ENCODE results near the gene SUPT5H.
"Not testable (repeated sequence)": the region's sequence is repeated elsewhere in the genome, so short reads cannot be mapped to it uniquely, and the experiment has no call there.

Gene SUPT5H

DNA sequence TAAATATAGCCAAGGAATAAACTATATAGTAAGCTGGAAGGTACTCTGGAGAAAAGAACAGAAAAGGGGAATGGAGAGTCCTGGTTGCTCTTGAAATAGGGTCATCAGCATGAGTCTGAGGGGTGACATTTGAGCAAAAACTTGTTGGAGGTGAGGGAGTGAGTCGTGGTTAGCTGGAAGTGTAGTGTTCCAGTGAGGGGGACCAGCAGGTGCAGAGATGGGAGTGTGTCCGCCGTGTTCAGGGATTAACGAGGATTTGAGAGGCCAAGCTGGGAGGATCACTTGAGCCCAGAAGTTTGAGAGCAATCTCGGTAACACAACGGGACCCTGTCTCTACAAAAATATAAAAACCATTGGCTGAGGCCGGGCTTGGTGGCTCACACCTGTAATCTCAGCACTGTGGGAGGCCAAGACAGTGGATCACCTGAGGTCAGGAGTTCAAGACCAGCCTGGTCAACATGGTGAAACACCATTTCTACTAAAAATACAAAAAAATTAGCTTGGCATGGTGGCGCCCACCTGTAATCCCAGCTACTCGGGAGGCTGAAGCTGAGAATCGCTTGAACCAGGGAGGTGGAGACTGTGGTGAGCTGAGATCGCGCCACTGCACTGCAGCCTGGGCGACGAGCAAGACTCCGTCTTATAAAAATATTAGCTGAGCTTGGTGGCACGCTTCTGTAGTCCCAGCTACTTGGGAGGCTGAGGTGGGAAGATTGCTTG, 1.1 kb downstream of the SUPT5H start:
- POLR2A ChIA-PET, result interaction anchor here (1.4 kb wide), 1 partner anchor 11 kb away, joined by 6 read pairs; the partner anchor contains the start of gene RPS16

GRCh38 chr19:39448271-39448670, 2.9 kb downstream of the SUPT5H start:
- CTCF ChIA-PET, result interaction anchor here (0.9 to 4.3 kb wide), 4 partner anchors 11 to 85 kb away, joined by 3 to 17 read pairs (median 4); partner anchors contain the start of gene EID2B
- H3K4me3 ChIP-seq (ENCODE audit: low read depth, low read length), result no peak overlapping the region
- TF ChIP-seq CTCF (IDR thresholded peaks at IDR 0.05; ENCODE audit: insufficient read depth, low read length, missing control alignments), result no peak
- no peak for DNase-seq (ENCODE audit: low read depth, low spot score)
- POLR2A ChIA-PET, result interaction anchor here (1.2 kb wide), 1 partner anchor 12 kb away, joined by 4 read pairs; the partner anchor contains the start of gene RPS16

More for the DNA sequence above, 1.1 kb downstream of the SUPT5H start:
- CTCF ChIA-PET, result interaction anchor here (4.3 kb wide), 1 partner anchor 28 kb away, joined by 17 read pairs; no protein-coding TSS in a partner anchor
- H3K4me3 ChIP-seq (ENCODE audit: low read depth, low read length), result peak overlapping the region; percentile 99
- DNase-seq (ENCODE audit: low read depth, low spot score), result no peak
- no peak for TF ChIP-seq CTCF (IDR thresholded peaks at IDR 0.05; ENCODE audit: insufficient read depth, low read length, missing control alignments)

DNA sequence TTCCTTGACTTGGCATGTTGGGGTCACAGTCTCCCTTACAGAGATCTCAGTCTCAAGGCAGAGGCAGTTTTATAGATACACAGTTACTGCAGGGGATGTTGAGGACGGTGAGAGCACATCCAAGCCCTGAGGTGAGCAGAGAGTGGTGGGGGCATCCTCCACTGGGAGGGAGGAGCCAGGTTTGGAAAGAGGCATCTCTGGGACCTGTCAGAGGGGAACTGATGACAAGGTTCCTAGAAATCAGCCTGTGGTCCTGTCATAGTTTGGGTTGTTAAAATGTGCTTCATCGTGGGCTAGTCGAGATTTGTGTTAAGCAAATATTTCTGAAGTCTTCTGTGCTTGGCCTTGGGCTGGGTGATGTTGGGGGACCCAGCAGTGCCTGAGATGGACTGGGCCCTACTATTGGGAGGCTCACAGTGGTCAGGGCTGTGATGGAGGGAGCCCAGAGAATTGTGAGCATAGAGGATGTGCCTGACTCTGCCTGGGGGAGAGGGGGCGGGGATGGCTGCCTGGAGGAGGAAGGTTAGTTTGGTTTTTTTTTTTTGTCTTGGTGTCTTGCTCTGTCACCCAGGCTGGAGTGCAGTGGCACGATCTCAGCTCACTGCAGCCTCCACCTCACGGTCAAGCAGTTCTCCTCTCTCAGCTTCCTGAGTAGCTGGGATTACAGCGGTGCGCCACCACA, 3.9 kb downstream of the SUPT5H start:
- H3K4me3 ChIP-seq (ENCODE audit: low read depth, low read length), result no peak overlapping the region
- ChIA-PET POLR2A (interaction anchor here (0.6 kb wide), 1 partner anchor 14 kb away, joined by 3 read pairs; no protein-coding TSS in a partner anchor), CTCF (interaction anchor here (1.0 kb wide), 1 partner anchor 83 kb away, joined by 3 read pairs; the partner anchor contains the start of gene EID2B)
- DNase-seq (ENCODE audit: low read depth, low spot score), result no peak
- no peak for TF ChIP-seq CTCF (IDR thresholded peaks at IDR 0.05; ENCODE audit: insufficient read depth, low read length, missing control alignments)

DNA sequence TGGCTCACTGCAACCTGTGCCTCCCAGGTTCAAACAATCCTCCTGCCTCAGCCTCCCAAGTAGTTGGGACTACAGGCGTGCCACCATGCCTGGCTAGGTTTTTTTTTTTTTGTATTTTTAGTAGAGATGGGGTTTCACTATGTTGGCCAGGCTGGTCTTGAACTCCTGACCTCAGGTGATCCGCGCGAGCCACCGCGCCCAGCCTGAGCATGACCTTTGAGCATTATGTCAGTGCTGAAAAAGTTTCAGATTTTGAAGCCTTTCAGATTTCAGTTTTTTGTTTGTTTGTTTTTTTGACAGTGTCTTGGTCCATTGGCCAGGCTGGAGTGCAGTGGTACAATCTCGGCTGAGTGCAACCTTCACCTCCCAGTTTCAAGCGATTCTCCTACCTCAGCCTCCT, 5.9 kb downstream of the SUPT5H start:
- H3K4me3 ChIP-seq (ENCODE audit: low read depth, low read length); DNase-seq (ENCODE audit: low read depth, low spot score); CTCF ChIA-PET; POLR2A ChIA-PET: not testable (repeated sequence)

DNA sequence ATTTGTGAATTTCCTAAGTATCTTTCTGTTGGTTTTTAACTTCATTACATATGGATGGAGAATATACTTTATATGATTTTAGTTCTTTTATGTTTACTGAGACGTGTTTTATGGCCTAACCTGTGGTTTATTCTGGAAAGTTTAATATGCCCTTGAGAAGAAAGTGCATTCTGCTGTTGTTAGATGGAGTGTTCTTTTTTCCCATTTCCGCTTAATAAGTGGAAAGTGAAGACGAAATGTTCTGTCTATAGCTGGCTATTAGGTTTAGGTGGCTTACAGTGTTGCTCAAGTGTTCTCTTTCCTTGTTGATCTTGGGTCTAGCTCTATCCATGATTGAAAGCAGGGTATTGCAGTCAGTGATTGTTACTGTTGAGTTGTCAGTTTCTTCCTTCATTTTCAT, 18.0 kb downstream of the SUPT5H start:
- ChIA-PET CTCF (interaction anchor here (0.6 to 5.8 kb wide), 4 partner anchors 12 to 69 kb away, joined by 3 to 57 read pairs (median 4); partner anchors contain the start of gene EID2B), POLR2A (interaction anchor here (0.6 kb wide), 1 partner anchor 21 kb away, joined by 4 read pairs; no protein-coding TSS in a partner anchor)
- DNase-seq (ENCODE audit: low read depth, low spot score), result no peak
- H3K4me3 ChIP-seq (ENCODE audit: low read depth, low read length), result no peak overlapping the region
- no peak for TF ChIP-seq CTCF (IDR thresholded peaks at IDR 0.05; ENCODE audit: insufficient read depth, low read length, missing control alignments)

DNA sequence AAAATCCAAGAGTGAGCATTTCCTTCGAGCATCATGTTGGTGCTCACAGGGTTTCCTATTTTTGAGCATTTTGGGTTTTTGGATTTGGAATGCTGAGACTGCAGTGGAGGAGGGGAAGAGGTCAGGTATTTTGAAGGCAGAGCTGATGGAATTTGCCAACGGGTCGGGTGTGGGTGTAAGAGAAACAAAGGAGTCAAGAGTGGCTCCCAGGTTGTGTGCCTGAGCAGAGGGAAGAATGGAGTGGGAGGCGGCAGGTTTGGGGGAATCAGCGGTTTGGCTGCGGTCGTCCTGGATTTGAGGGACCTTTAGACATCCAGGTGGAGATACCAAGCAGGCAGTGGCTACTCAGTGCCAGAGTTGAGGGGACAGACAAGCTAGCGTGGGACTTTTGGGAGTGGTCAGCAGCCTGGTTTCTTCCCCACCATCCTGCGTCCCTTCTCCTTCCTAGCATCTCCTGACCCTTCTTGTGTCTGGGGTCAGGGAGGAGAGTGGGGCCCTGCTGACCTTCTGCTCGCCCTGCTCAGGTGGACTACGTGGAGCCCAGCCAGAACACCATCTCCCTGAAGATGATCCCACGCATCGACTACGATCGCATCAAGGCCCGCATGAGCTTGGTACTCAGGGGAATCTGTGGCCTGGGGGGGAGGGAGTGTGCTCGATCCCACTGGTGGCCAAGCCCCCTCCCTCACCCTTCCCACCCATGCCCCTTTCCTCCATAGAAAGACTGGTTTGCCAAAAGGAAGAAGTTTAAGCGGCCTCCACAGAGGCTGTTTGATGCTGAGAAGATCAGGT, 20.8 kb downstream of the SUPT5H start:
- H3K4me3 ChIP-seq (ENCODE audit: low read depth, low read length), result no peak overlapping the region
- no peak for DNase-seq (ENCODE audit: low read depth, low spot score)
- ChIA-PET CTCF (interaction anchor here (2.9 to 5.8 kb wide), 2 partner anchors 9 to 67 kb away, joined by 9 to 57 read pairs; partner anchors contain the start of gene EID2B), POLR2A (no interaction called here)
- TF ChIP-seq CTCF (IDR thresholded peaks at IDR 0.05; ENCODE audit: insufficient read depth, low read length, missing control alignments), result no peak

Measured in AG04449 (cell line).